C4-2B (cell line): ENCODE measurements around the gene CSAG3.
"Not testable (repeated sequence)": the region's sequence is repeated elsewhere in the genome, so short reads cannot be mapped to it uniquely, and the experiment has no call there.

Source experiments
- ZFX ChIP-seq: fragments of 450-650 bp; IDR thresholded peaks from 2 replicates; pipeline ENCODE4 v1.6.1; 2017
- TF ChIP-seq, protein P1 (sequence below): fragments of 450-650 bp; conservative IDR thresholded peaks from 2 replicates; pipeline ENCODE4 v1.5.1; 2017; ENCODE audit warnings: mild to moderate bottlenecking

DNA sequence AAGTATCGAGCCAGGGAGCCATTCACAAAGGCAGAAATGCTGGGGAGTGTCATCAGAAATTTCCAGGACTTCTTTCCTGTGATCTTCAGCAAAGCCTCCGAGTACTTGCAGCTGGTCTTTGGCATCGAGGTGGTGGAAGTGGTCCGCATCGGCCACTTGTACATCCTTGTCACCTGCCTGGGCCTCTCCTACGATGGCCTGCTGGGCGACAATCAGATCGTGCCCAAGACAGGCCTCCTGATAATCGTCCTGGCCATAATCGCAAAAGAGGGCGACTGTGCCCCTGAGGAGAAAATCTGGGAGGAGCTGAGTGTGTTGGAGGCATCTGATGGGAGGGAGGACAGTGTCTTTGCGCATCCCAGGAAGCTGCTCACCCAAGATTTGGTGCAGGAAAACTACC is 22.5 kb upstream of the CSAG3 start:
- TF ChIP-seq, protein P1, sequence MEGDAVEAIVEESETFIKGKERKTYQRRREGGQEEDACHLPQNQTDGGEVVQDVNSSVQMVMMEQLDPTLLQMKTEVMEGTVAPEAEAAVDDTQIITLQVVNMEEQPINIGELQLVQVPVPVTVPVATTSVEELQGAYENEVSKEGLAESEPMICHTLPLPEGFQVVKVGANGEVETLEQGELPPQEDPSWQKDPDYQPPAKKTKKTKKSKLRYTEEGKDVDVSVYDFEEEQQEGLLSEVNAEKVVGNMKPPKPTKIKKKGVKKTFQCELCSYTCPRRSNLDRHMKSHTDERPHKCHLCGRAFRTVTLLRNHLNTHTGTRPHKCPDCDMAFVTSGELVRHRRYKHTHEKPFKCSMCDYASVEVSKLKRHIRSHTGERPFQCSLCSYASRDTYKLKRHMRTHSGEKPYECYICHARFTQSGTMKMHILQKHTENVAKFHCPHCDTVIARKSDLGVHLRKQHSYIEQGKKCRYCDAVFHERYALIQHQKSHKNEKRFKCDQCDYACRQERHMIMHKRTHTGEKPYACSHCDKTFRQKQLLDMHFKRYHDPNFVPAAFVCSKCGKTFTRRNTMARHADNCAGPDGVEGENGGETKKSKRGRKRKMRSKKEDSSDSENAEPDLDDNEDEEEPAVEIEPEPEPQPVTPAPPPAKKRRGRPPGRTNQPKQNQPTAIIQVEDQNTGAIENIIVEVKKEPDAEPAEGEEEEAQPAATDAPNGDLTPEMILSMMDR, result not testable (repeated sequence)
- not testable (repeated sequence) for TF ChIP-seq ZFX
